GM19238 (cell line): ENCODE results near the gene KLHL17.

Experiments used
- DNase-seq: peaks from one replicate; pipeline ENCODE4 v3.0.0; 2011; ENCODE audit warnings: low spot score; ENCODE audit not compliant: insufficient read length

KLHL17 gene

DNA sequence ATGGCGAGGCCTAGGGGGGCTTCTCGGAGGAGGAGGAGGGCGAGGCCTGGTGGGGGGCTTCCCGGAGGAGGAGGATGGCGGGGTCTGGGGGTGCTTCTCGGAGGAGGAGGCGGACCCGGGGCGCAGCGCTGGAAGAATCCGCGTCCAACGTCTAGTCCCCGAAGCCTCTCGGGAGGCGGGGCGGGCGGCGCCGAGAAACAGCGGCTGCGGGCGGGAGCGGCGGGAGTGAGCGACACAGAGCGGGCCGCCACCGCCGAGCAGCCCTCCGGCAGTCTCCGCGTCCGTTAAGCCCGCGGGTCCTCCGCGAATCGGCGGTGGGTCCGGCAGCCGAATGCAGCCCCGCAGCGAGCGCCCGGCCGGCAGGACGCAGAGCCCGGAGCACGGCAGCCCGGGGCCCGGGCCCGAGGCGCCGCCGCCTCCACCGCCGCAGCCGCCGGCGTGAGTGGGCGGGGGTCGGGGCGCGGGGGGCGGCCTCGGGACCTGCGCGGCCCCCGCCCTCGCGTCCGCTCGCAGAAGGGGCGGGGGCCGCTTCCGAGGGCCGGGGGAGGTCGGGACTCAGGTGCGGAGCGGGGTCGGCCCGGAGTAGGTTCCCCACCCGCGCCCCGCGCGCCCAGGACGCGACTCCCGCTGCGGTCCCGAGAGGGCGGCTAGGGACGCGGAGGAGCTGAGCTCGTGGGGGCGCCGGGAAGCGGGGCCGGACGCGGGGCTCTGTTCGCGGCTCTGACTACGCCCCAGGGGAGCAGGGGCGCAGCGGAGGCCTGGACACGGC lies at the start of gene KLHL17:
KLHL17 (plus strand) TSS at position 222 of the 769 bp plus-strand sequence; CDS start at position 332, 110 bp downstream.
- peak; percentile 97 for DNase-seq

DNA sequence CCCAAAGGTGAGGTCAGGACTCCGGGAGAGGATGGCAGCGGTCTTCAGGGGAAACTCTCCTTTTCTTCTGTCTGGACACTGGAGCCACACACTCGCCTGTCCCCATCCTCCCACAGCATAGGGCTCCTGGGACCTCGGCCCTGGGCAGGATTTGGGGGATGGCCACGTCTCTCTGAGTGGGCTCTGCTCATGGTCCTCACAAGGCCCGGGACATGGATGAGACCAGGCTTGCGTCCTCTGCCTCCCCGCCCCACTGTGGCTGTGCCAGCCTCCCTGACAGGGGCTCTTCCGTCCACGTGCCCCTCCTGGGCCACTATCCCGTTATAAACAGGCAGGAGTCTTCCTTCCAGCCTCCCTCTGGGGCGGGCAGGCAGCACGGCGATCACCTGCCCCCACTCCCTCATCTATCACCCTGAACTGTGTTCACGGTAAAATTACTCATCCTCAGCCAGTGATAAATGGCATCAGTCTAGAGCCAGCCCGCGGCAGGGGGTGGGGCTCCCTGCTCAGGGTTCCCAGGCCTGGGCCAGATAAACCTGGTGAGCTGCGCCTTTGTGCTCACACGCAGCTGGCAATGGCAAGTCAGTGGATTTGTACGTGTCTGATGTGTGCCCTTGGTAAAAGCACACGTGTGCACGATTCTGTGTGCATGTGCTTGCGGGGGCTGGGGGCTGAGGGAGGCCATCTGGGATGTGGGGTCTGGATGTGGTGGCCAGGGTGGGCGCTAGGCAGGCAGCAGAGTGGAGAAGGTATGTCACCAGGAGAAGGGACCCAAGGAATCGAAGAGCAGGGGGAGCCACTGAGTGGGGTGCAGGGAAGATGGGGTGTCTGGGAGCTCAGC lies 49.3 kb upstream of the KLHL17 start:
- peak; percentile 1 for DNase-seq

DNA sequence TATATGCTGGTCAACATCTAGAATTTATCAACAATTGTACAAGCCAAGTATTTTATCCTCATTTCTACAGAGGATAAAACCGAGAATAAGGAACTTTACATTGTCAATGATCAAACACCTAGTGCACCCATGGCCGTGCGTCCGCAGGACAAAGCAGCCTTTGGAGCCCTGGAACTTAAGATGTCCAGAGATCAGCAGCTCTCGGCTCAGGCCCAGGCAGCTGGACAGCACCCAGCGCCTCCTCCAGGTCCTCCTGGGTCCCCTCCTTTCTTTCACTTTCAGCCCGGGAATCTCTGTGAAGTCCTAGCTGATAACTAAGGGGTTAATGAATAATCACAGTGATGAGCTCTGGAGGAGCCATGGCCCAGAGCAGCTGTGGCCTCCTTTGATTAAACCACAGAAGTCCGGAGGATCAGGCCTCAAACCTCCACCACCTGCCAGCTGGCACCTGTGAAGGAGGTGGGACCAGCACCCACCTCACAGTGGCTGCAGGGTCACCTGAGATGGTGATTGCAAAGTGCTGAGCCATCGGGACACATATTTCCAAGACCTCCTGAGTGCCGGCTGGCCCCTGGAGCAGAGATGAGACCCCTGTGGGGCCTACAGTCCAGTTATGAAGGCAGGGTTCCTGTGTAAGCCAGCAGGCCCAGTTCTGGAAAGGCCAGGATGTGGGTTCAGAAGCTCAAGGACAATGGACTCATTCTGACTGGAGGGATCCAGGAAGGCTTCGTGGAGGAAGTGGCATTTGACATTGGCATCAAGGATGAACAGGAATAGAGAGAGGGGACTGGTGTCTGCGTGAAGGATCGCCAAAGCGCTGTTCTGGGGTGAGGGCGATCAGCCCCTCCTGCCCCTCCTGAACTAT lies 48.3 kb upstream of the KLHL17 start:
- DNase-seq, result no peak

DNA sequence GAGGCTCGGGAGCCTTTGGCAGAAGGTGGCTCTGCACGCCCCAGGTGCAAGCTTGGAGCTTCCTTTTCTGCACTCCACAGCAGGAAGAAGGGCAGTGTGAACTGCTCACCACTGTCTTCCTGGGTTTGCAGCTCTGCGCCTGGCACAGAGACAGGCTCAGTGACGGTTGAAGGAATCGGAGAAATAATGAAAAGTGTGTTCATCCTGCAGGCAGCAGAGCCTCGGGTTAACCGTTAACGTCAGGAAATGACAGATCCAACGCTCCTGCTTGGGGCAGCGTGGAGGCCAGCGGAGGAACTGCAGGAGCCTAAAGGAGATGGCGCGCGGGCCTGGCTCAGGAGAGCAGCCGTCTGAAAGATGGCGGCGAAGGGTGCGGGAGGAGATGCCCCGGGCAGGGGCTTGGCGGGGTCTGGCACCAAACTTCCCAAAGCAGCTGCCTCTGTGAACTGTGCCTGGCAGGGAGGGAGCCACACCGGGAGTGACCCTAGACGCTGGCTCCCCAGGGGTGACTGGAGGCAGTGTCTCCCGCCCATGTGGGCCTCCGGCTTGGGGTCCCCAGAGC lies 47.6 kb upstream of the KLHL17 start:
- DNase-seq, result no peak

DNA sequence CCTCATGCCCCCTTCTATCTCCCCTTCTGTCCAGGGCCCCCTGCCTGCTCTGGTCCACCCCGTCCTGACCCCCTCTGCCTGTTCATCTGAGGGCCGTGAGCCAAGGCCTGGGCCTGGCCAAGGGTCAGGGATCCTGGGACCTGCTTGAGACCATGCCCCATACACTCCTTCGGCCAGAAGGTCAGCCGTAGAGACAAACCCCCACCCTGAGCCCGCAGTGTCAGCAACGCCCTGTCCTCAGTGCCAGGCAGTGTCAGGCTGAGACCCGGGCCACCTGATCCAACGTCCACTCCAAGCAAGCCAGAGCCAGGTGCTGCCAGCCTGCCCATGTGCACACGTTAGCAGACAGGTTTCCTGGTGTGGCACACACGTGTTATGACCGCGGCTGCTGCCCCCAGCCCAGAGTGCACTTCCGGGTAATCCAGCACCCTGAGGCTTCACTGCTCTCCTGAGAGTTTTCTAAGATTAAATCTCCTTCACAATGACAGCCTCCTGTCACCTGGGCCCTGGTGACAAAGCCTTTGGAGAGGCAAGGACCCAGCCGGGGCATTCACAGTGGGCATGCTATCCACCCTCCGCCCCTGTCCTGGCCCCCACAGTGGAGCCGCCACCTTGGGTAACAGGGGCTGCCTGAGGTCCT lies 46.8 kb upstream of the KLHL17 start:
- no peak for DNase-seq

DNA sequence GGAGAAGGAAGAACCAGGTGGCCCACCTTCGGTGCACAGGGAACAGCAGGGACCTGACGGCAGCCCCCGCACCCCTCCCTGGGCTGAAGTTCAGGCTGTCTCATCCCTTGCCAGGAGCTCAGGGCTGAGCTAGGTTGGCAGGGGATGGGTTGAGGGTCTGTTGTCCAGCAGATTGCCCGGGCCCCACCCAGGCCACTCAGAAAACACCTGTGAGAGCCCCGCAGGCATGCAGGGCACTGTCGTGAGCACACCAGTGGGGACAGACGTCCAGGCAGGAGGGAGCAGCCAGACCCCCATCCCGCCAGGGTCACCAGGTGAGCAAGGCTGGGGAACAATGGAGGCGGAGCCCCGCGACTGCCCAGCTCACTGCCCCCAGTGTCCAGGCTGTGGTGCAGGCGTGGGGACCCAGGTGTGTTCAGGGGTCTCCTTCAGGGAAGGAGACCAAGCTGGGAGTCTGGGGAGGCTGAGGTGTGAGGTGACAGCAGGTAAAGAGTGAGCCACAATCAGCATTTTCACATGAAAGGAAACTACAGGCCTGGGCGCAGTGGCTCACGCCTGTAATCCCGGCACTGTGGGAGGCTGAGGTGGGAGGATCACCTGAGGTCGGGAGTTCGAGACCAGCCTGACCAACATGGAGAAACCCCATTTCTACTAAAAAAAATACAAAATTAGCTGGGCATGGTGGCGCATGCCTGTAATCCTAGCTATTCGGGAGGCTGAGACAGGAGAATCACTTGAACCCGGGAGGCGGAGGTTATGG lies 46.1 kb upstream of the KLHL17 start:
- DNase-seq, result no peak

DNA sequence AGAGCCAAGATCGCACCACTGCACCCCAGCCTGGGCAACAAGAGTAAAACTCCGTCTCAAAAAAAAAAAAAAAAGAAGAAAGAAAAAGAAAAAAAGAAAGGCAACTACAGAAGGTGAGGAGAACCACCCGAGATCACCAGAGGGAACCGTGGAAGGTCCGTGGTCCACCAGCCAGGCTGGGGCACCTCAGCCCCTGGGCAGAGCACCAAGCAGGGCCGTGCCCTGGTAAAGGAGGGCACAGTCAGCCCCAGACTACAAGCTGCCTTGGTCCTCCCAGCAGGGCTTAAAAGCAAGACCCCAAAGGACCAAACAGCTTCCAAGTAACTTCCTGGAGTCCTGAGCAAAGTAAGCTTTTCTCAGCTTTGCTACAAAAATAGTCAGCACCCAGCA lies 45.5 kb upstream of the KLHL17 start:
- DNase-seq, result no peak

DNA sequence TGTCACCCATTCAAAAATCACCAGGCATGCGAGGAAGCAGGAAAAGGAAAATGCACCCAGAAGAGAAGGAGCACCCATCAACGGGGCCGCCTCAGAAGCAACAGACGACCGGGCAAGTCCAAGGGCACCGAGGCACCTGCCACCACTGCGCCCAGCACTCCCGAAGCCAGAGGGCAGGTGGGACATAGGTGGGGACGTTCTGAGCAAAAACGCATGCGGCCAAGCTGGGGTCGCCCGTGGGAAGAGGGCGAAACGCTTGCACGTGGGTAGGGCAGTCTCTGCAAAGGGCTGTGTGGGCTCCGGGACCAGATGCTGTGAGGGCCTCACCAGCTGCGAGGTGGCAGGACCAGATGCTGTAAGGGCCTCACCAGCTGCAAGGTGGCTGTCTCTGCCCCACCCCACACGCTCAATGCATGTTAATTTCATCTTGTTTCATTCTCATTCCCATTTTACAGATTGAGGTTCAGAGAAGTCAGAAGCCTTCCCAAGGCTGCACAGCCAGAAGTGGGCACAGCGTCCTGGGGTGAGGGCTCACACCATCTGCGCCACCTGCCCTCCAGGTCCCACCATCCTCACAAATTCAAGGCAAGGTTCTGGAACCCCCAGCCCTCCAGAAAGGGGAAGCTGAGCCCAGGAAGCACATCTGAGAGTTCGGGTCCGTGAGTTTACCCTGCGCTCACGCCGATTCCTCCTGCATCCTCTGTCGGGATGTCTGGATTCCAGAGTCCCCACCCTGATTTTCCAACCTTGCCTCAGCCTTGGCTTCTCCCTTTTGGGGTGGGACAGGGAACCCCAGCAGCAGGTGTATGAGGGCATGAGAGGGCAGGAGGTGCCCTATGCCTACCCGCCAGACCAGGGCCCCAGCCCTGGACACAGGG lies 44.9 kb upstream of the KLHL17 start:
- no peak for DNase-seq

DNA sequence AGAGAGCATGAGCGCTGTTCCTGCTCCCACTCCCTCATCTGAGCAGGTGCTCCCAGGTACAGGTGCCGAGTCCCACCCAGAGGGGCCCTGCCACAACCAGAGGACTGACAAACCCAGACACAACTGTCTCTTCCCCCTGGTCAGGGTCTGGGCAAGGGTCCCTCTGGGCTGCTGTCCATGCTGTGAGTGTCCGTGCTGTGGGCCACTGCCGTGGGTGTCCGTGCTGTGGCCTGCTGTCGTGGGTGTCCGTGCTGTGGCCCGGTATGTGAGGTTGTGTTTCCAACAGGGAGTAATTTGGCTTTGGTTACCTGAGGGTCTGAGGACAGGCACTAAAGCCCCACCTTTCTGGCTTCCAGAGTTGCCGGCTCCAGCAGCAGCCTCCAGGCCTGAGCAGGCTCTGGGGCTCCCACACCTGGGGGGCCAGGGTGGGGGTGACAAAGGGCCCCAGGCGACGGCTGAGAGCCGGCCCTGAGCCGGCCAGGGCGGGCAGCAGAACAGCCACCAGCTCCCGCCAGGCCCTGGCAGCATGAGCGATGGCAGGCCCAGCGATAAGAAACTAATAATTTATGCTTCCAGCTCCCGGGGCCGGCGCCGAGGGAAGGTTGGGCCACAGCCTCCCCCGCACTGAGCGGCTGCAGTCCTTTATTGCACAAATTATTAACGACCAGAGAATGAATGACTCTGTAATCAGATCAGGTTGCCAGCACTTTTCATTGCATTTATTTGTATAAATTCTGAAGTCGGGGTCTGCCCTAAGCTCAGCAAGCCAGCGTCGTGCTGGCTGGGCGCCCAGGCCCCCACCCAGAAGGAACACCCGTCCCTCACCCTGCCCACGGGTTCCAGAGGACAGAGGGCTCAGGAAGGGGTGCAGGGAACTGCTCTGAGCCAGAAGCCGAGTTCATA lies 44.0 kb upstream of the KLHL17 start:
- DNase-seq, result no peak

DNA sequence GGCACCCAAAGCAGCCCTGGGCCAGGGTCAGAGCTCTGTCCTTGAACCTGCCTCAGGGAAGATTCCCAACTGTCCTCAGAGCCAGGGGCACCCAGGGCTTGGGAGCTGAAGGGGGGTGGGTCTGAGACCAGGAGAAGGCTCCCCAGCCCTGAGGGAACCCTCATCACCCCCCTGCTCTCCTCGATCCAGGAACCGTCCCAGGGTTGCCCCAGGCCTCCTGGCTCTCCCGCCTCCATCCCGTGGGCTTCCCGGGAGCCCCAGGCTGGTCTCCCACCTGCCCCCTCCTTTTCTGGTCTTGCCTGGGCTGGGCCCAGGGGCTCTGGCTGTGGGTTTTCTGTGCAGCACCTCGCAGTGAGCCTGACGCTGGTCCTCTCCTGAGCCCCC lies 43.3 kb upstream of the KLHL17 start:
- DNase-seq, result no peak

DNA sequence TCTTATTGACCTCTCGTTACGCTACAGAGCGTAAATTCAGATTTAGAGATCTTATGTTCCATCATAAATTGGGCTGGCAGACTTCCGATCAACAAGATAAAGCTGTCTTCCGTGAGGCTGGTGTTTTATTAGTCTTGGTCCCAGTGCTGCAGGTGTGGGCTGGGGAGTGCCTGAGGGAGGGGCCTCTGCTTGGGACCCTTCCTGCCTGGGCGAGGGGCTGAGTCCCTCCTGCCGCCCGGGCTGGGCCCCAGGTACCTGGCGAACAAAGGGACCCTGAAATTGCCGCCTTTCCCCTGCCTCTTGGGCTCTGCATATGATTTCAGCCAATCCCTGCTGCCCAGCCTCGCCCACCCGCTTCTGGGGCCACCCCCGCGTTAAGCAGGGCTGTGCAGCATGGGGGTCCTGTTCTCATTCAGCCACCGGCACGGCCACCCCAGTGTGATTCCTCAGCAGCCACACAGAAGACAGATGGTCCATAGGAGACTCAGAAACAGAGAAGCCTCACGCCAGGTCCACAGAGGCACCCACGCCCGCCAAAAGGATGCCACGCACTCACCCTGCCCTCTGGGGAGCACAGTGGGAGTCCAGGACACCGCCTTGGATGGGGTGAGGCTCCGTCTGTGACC lies 42.8 kb upstream of the KLHL17 start:
- DNase-seq, result no peak

DNA sequence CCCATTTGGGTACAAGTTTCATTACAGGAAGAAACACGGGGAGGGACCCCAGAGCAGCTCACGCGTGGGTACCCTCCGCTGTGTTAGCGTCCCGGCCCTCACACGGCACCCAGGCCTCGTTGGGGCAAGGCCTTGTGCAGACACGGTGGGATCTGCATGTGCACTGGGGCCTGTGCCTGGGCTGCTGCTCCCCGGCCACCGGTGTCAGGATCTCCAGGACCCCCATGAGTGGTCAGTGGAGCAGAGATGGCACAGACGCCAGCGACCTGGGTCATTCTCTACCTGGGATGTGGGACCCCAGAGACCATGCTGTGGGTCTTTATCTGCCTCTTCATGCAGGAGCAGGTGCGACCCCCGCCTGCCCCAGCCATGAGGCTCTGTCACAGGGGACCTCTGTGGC lies 42.0 kb upstream of the KLHL17 start:
- DNase-seq, result no peak

DNA sequence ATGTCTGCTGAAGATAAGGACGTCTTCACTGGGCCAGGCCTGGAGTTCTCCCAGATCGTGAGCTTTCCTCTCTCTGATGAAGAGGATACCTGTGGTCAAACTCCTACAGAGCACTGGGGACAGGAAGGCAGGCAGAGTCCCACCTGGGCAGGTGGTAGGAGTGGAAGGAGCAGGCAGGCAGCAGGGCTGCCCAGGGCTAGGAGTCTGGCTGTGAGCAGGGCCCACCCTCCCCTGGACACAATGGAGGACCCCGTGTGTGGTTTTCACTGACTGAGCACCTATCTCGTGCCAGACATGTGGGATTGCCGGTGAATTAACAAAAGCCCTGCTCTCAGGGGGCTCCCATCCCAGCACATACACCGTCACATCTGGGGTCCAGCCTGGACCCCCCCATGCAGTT lies 41.5 kb upstream of the KLHL17 start:
- no peak for DNase-seq

DNA sequence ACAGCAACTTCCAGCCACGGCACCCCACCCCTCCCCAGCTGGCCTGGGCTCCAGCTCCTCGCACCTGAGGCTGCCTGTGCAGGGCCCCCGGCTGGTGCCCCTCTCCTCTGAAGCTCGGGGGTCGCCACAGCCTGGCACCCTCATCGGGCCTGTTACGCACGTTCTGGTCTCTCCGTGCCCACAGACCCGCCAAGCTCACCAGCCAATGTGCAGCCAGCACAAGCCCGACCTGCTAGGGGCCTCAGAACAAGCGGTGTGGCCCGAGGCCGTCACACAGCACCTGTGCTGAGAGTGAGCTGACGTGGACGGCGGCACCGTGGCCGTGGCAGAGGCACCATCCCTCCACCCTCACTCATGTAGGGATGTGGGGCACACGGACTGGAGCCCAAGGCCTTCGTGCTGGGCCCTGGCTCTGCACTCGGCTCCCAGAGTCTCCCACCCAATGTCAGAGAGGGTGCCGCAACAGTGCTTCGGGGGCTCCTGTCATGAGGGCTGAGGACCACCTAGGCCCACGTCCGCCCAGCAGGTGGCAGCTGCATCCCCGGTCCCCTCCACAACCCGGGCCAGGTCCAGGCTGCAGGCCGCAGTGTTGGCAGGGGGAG lies 41.0 kb upstream of the KLHL17 start:
- no peak for DNase-seq

DNA sequence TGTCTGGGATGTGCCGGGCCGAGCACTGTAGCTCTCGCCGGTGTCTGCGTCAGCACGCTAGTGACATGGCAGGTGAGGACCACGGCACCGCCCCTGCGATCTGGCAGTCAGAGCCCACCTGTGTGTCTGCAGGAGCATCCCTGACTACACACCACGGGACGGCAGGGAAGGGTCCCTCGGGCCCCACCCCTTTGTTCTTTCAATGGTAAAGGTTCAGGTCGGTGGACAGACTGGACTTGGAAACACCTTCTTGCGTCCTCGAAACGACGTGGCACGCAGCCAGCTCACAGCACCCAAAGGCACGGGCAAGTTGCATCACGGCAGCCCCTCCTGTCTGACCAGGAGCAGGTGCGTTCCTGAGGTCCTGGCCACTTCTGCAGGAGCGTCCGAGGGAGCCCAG lies 40.4 kb upstream of the KLHL17 start:
- no peak for DNase-seq

DNA sequence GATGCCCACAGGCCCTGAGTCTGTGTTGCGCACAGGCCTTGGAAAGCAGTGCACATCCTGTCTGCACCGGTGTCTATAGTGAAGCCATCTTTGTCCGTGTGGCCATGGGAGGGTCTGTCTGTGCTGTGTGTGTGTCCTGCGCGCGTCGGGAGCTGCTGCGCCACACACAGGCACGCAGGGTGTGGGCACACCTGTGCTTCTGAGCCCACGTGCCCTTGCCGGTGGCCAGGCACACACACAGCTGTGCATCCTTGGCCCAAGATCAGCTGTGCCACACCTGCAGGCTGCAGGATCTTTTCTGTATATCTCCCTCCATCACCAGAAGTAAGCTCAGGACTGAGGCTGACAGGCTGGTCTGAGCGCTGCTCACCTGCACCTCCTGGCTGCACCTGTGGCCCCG lies 39.9 kb upstream of the KLHL17 start:
- no peak for DNase-seq
